ENCODE results near the gene NPTN.

Gene NPTN

DNA sequence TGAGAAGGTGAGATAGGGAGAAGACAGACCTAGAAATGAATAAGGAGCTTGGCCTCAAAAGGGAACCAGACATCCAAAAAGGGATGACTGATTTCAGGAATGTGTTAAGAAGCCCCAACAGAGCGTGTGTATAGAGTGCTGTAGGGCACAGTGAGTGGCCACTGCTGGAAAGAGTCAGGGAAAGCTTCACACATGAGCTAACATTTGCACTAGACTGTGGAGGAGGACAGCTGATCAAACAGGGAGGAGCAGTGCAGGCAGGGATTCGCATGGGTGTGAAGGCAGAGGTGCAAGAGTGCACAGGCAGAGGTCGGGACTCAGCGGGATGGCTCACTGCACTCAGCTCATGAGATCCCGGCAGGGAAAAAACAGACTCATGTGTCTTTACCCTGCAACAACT lies 61.8 kb downstream of the NPTN start:
- TF ChIP-seq CTCF (IDR thresholded peaks at IDR 0.05; ENCODE audit: control extremely low read depth, extremely low read depth, low read depth, missing control alignments) = no peak
- ChIA-PET POLR2A (no interaction called here), CTCF (interaction anchor here (0.9 to 2.8 kb wide), 6 partner anchors 10 to 134 kb away, joined by 3 to 13 read pairs (median 8); no protein-coding TSS in a partner anchor)
- no peak for DNase-seq (ENCODE audit: extremely low spot score)

- POLR2A ChIA-PET = no interaction called here
- TF ChIP-seq CTCF (IDR thresholded peaks at IDR 0.05; ENCODE audit: control extremely low read depth, extremely low read depth, low read depth, missing control alignments) = no peak
Observed at GRCh38 chr15:73570355-73571032, 62.7 kb downstream of the NPTN start.

DNA sequence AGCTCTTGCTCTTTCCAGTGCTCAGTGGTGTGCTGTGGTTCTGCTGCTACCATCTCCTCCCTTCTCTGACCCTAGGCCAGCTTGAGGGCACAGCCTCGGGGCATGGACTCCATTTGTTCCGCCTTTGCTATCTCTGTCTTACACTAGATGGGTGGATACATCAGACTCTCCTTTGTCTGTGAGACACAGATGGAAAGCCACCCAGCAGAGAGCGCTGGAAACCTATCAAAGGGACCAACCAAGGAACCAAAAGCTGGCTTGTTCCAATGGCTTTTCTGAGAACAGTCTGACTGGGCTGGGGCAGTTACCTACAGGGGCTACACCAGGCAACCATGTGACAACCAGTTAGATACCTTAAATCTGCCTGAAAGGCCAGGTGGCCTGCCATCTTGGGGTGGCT lies 63.8 kb downstream of the NPTN start:
- ChIA-PET POLR2A (no interaction called here), CTCF (interaction anchor here (1.8 to 3.1 kb wide), 4 partner anchors 10 to 131 kb away, joined by 7 to 13 read pairs (median 12); no protein-coding TSS in a partner anchor)
- no peak for DNase-seq (ENCODE audit: extremely low spot score)
- no peak for TF ChIP-seq CTCF (IDR thresholded peaks at IDR 0.05; ENCODE audit: control extremely low read depth, extremely low read depth, low read depth, missing control alignments)

More at GRCh38 chr15:73570355-73571032, 62.7 kb downstream of the NPTN start:
- CTCF ChIA-PET = interaction anchor here (1.1 to 3.1 kb wide), 6 partner anchors 9 to 135 kb away, joined by 3 to 13 read pairs (median 12); no protein-coding TSS in a partner anchor
- no peak for DNase-seq (ENCODE audit: extremely low spot score)

DNA sequence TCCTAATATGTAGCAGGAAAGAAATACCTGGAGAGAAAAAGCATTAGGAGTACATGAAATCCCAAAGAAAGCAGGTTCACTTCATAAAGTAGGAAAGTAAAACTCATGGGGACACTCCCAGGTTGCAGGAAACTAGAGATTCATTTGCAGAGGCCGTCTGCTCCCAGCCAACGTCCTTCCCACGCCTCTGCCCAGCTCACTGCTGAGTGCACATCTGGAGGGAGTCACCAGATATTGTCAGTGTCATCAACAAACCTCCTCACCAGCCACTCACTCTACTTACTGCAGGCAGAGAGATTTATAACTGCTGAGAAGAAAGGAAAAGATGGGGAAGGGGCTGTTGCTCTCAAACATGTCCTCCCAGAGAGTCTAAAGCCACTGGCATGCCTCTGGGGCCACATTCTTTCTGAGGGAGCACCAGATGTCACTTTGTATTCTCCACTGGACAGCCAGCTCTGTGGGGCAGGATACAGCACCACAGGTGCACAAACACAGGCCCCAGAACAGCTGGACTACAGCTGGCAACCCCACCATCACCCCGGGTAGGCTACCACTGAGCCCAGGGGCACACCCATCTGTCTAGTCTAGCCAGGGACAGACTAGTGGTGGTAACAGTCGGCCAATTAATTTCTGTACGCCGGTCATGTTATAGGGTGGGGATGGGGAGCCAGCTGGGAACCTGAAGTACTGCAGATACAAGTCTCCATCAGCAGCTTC lies 64.5 kb downstream of the NPTN start:
- POLR2A ChIA-PET = no interaction called here
- DNase-seq (ENCODE audit: extremely low spot score) = no peak
- CTCF ChIA-PET = interaction anchor here (1.2 to 3.1 kb wide), 4 partner anchors 9 to 131 kb away, joined by 3 to 13 read pairs (median 10); no protein-coding TSS in a partner anchor
- no peak for TF ChIP-seq CTCF (IDR thresholded peaks at IDR 0.05; ENCODE audit: control extremely low read depth, extremely low read depth, low read depth, missing control alignments)

GRCh38 chr15:73567020-73567419 lies 66.2 kb downstream of the NPTN start:
- TF ChIP-seq CTCF (IDR thresholded peaks at IDR 0.05; ENCODE audit: control extremely low read depth, extremely low read depth, low read depth, missing control alignments) = no peak
- CTCF ChIA-PET = interaction anchor here (1.5 to 8.4 kb wide), 2 partner anchors 66 to 110 kb away, joined by 3 to 118 read pairs; partner anchors contain the start of gene NPTN
- DNase-seq (ENCODE audit: extremely low spot score) = no peak
- POLR2A ChIA-PET = no interaction called here

DNA sequence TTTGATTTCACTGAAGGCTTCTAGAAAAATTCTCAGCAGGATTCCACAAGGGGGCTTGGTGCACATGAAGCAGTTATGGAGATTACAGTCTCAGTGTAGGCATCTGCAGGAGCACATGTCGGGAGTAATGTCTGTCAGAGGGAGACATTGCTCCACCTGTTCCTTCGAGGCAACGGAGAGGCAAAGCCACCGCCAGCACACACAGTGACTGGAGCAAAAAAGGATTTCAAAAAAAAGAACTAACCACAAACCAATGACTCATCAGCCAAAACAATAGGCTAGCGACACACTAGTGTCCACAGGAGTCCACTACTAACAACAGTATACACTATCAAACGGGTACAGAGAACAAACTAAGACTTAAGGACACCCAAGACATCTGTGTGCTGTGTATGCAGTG lies 68.9 kb downstream of the NPTN start:
- CTCF ChIA-PET = interaction anchor here (1.3 to 8.4 kb wide), 2 partner anchors 19 to 69 kb away, joined by 3 to 118 read pairs; partner anchors contain the start of gene NPTN
- TF ChIP-seq CTCF (IDR thresholded peaks at IDR 0.05; ENCODE audit: control extremely low read depth, extremely low read depth, low read depth, missing control alignments) = no peak
- no peak for DNase-seq (ENCODE audit: extremely low spot score)
- POLR2A ChIA-PET = no interaction called here
